Measurements from ENCODE around the gene SUGCT. TPM values are rescaled to one million over a fixed set of nuclear protein-coding genes. Genes with fewer than 3 reads are reported as not detected.

Gene SUGCT
- polyA plus RNA-seq, 1 of the 3 experiments (the other 2 are of a cell fraction), result 53.7 TPM

GRCh38 chr7:40706829-40707228 is 572.0 kb downstream of the SUGCT start:
- DNase-seq, result no peak
- Histone ChIP-seq H4K20me1 (ENCODE audit: insufficient read depth) (no peaks in the 10 kb centered on the region), H3F3A (replicated peaks; ENCODE audit: insufficient read depth) (no peaks in the 10 kb centered on the region), H3K9me3 (no peaks in the 10 kb centered on the region), H3K9ac (no peak overlapping the region), H3K79me2 (ENCODE audit: insufficient read depth) (peaks cover 61% of the 10 kb centered on the region), H3K4me2 (no peak overlapping the region), H3K27me3 (ENCODE audit: insufficient read depth) (no peaks in the 10 kb centered on the region), H3K9me2 (no peaks in the 10 kb centered on the region), H3K27ac (ENCODE audit: low read depth in 2 of 2, low read length in 1 of 2) (no peak overlapping the region), H2AFZ (ENCODE audit: low read depth) (no peak overlapping the region), H3K36me3 (replicated peaks in 1 of 2; ENCODE audit: control insufficient read depth in 1 of 2, insufficient read depth in 2 of 2, low read length in 1 of 2) (peaks cover 4 to 17% of the 10 kb centered on the region in 2 experiments), H3K4me3 (ENCODE audit: low read depth in 2 of 2, low read length in 1 of 2) (no peak overlapping the region), H3K4me1 (ENCODE audit: control insufficient read depth in 1 of 2, insufficient read depth in 2 of 2, low read depth in 1 of 2, low read length in 1 of 2) (peaks cover 3 to 8% of the 10 kb centered on the region in 2 experiments)
- TF ChIP-seq RFX5 (IDR thresholded peaks at IDR 0.05; ENCODE audit: low read length), result no peak
- no peak for TF ChIP-seq RCOR1 (IDR thresholded peaks at IDR 0.05; ENCODE audit: low read length)
- TF ChIP-seq ZBTB33 (IDR thresholded peaks at IDR 0.05; ENCODE audit: borderline replicate concordance, low read depth), result no peak
- no peak for TF ChIP-seq MEF2A (IDR thresholded peaks at IDR 0.05; ENCODE audit: borderline replicate concordance, low read depth)
- TF ChIP-seq GATA2 (CRISPR knock-in tag; IDR thresholded peaks at IDR 0.05), result no peak
- no peak for TF ChIP-seq CTCF (IDR thresholded peaks at IDR 0.05)
- TF ChIP-seq RXRA (IDR thresholded peaks at IDR 0.05; ENCODE audit: borderline replicate concordance, low read depth), result no peak
- TF ChIP-seq RAD21 (IDR thresholded peaks at IDR 0.05; ENCODE audit: low read length), result no peak
- no peak for TF ChIP-seq IRF3 (IDR thresholded peaks at IDR 0.05; ENCODE audit: low read depth, low read length)
- TF ChIP-seq POLR2AphosphoS5 (IDR thresholded peaks at IDR 0.05; ENCODE audit: low read depth, low read length), result no peak
- ChIA-PET POLR2A (no interaction called here), CTCF (interaction anchor here (1.3 kb wide), 1 partner anchor 10 kb away, joined by 4 read pairs; no protein-coding TSS in a partner anchor)
- 87% methylated on average over 3 of the region's 3 CpGs for WGBS (ENCODE audit: low lambda C conversion rate)

Measured in SK-N-SH (cell line).